ENCODE data around the gene RANBP17. TPM values are rescaled to one million over a fixed set of nuclear protein-coding genes. Genes with fewer than 3 reads are reported as not detected.

RANBP17 gene
- total RNA-seq, 1 donor from 2014 or later: 49.7 TPM

GRCh38 chr5:171137768-171138525, 276.1 kb downstream of the RANBP17 start:
- no peaks in the 10 kb centered on the region for H3F3A ChIP-seq (ENCODE audit: low read depth)
- no peaks in the 10 kb centered on the region for H4K20me1 ChIP-seq (ENCODE audit: low read depth)
- no peaks in the 10 kb centered on the region for H3K79me2 ChIP-seq (ENCODE audit: low read depth)
- H3K27ac Mint-ChIP-seq: no peak overlapping the region
- H3K4me3 Mint-ChIP-seq: no peak overlapping the region
- no peaks in the 10 kb centered on the region for H3K9me3 Mint-ChIP-seq
- no peak for TF ChIP-seq EZH2phosphoT487 (IDR thresholded peaks at IDR 0.05)
- TF ChIP-seq, protein P1, sequence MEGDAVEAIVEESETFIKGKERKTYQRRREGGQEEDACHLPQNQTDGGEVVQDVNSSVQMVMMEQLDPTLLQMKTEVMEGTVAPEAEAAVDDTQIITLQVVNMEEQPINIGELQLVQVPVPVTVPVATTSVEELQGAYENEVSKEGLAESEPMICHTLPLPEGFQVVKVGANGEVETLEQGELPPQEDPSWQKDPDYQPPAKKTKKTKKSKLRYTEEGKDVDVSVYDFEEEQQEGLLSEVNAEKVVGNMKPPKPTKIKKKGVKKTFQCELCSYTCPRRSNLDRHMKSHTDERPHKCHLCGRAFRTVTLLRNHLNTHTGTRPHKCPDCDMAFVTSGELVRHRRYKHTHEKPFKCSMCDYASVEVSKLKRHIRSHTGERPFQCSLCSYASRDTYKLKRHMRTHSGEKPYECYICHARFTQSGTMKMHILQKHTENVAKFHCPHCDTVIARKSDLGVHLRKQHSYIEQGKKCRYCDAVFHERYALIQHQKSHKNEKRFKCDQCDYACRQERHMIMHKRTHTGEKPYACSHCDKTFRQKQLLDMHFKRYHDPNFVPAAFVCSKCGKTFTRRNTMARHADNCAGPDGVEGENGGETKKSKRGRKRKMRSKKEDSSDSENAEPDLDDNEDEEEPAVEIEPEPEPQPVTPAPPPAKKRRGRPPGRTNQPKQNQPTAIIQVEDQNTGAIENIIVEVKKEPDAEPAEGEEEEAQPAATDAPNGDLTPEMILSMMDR (IDR thresholded peaks at IDR 0.05): no peak
- no peak for TF ChIP-seq EZH2 (IDR thresholded peaks at IDR 0.05)
- no peaks in the 10 kb centered on the region for H3K27me3 ChIP-seq
- no peaks in the 10 kb centered on the region for H3K4me1 ChIP-seq
- no peak overlapping the region for H2AFZ ChIP-seq (replicated peaks)
- no peak overlapping the region for H3K9ac ChIP-seq
- no peak for DNase-seq (ENCODE audit: low spot score)
- no peaks in the 10 kb centered on the region for H3K36me3 ChIP-seq
- no peak overlapping the region for H3K4me2 ChIP-seq
- no peaks in the 10 kb centered on the region for H3K27me3 Mint-ChIP-seq (ENCODE audit: insufficient read depth, low read depth)
- H3K9me3 ChIP-seq (ENCODE audit: low read depth): no peaks in the 10 kb centered on the region
- no peaks in the 10 kb centered on the region for H3K4me1 Mint-ChIP-seq
- H3K36me3 Mint-ChIP-seq: peaks cover 2% of the 10 kb centered on the region
- no peak overlapping the region for H3K4me3 ChIP-seq
- H3K27ac ChIP-seq: no peak overlapping the region

- H3F3A ChIP-seq (ENCODE audit: low read depth): no peaks in the 10 kb centered on the region
- Mint-ChIP-seq H3K27ac (no peak overlapping the region), H3K4me1 (no peaks in the 10 kb centered on the region), H3K4me3 (no peak overlapping the region), H3K9me3 (no peaks in the 10 kb centered on the region), H3K36me3 (peaks cover 5% of the 10 kb centered on the region), H3K27me3 (ENCODE audit: insufficient read depth, low read depth) (no peaks in the 10 kb centered on the region)
- H3K27me3 ChIP-seq: no peaks in the 10 kb centered on the region
- no peaks in the 10 kb centered on the region for H4K20me1 ChIP-seq (ENCODE audit: low read depth)
- H3K4me2 ChIP-seq: no peak overlapping the region
- no peaks in the 10 kb centered on the region for H3K79me2 ChIP-seq (ENCODE audit: low read depth)
- no peak overlapping the region for H2AFZ ChIP-seq (replicated peaks)
- TF ChIP-seq, protein P1 (IDR thresholded peaks at IDR 0.05): no peak
- TF ChIP-seq EZH2 (IDR thresholded peaks at IDR 0.05): no peak
- no peak overlapping the region for H3K9ac ChIP-seq
- no peaks in the 10 kb centered on the region for H3K36me3 ChIP-seq
- DNase-seq (ENCODE audit: low spot score): no peak
- no peaks in the 10 kb centered on the region for H3K9me3 ChIP-seq (ENCODE audit: low read depth)
- no peaks in the 10 kb centered on the region for H3K4me1 ChIP-seq
- no peak overlapping the region for H3K4me3 ChIP-seq
- no peak overlapping the region for H3K27ac ChIP-seq
Observed at GRCh38 chr5:171139227-171139626, 277.4 kb downstream of the RANBP17 start.

- H3K4me2 ChIP-seq: no peak overlapping the region
- Mint-ChIP-seq H3K4me3 (no peak overlapping the region), H3K36me3 (peaks cover 5% of the 10 kb centered on the region), H3K27me3 (ENCODE audit: insufficient read depth, low read depth) (no peaks in the 10 kb centered on the region), H3K9me3 (no peaks in the 10 kb centered on the region), H3K4me1 (no peaks in the 10 kb centered on the region), H3K27ac (no peak overlapping the region)
- TF ChIP-seq EZH2 (IDR thresholded peaks at IDR 0.05) (no peak), EZH2phosphoT487 (IDR thresholded peaks at IDR 0.05) (no peak)
- TF ChIP-seq, protein P1 (IDR thresholded peaks at IDR 0.05): no peak
- H3K4me3 ChIP-seq: no peak overlapping the region
- H3K27me3 ChIP-seq: no peaks in the 10 kb centered on the region
- H3F3A ChIP-seq (ENCODE audit: low read depth): no peaks in the 10 kb centered on the region
- peaks cover 2% of the 10 kb centered on the region for H3K4me1 ChIP-seq
- H3K27ac ChIP-seq: no peak overlapping the region
- H3K9me3 ChIP-seq (ENCODE audit: low read depth): no peaks in the 10 kb centered on the region
- H4K20me1 ChIP-seq (ENCODE audit: low read depth): no peaks in the 10 kb centered on the region
- no peaks in the 10 kb centered on the region for H3K79me2 ChIP-seq (ENCODE audit: low read depth)
- no peak for DNase-seq (ENCODE audit: low spot score)
- no peak overlapping the region for H3K9ac ChIP-seq
- H3K36me3 ChIP-seq: no peaks in the 10 kb centered on the region
- no peak overlapping the region for H2AFZ ChIP-seq (replicated peaks)
Observed at GRCh38 chr5:171142617-171143016, 280.8 kb downstream of the RANBP17 start.
